NOMO-1 (cell line): ENCODE results near the gene TMEM126B.
"Not testable (repeated sequence)": the region's sequence is repeated elsewhere in the genome, so short reads cannot be mapped to it uniquely, and the experiment has no call there.

Experiments
- DNase-seq, 2 experiments: peaks; one replicate each; lab custom pipeline; 2025; ENCODE audit not compliant: unreplicated experiment in 2 of 2; lab: John Stamatoyannopoulos, UW

The TMEM126B gene

DNA sequence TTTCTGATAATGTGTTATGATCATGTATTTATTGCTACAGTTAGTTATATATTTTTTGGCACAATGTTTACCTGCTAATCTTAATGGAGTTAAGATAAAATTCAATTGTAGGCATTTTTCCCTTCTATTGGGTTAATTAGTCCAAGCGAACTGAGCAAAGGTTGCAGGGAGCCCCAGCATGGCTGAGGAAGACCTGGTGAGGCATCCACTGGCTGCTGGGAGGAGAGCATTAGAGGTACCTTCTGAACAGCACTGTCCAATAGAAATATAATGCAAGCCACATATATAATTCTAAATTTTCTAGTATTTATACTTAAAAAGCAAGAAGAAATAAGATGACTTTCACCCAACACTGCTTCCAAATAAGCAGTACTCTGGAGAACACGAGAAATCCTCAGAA is 18.7 kb downstream of the TMEM126B start:
- no peak for DNase-seq

- peak; percentile 92 to 93 for DNase-seq
These were observed 19.4 kb downstream of the TMEM126B start, which contains the start of gene TMEM126A for GRCh38 chr11:85647604-85648299. Gene TMEM126A, plus strand, starts transcription at chr11:85647967. Its CDS starts 2,289 bp downstream, at chr11:85650256.

DNA sequence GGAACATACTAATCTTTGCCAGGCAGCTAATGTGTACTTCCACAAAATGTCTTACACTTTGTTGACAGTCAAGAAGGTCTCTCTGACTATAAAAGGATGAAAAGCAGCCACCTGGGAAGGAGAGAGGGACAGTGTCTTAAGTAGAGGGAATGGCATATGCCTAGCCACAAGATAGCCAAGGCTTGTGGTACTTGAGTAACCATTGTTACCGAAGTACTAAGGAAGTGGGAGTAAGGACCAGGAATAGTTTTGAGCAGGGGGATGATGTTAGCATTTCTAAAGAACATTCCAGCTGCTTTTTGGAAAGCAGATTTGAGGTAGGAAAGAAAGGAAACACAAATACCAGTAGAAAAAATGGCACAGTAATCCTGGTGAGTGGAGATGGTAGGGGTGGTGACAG is 22.7 kb downstream of the TMEM126B start:
- no peak for DNase-seq

DNA sequence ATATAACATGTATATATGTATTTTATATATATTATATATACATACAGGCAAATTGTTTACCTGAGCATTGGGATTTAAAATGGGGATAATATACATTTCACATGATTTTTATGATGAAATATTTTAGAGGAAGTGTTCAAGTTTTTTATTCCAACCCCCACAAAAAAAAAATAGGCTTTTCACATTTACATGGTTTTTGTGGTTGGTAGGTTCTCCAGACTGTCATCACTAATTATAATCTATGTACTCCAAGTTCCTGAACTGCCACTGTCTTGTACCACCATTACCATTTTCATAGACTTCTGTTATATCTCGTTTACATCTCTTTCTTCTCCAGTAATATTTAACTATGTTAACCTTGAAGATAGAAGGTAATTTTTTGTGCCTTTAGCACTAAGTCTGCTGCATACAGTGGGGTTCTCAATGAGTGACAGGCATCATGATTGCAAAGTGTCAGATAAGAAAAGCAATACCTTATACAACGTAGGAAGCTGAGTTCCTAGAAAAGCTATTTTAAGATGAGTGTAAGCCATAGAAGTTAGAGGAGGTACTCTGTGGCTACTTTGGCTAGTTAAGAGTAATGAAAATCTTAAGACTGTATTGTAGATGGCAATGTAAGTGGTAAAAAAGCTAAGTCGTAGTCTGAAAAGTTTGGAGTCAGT is 24.5 kb downstream of the TMEM126B start:
- DNase-seq = peak; percentile 14 to 79

DNA sequence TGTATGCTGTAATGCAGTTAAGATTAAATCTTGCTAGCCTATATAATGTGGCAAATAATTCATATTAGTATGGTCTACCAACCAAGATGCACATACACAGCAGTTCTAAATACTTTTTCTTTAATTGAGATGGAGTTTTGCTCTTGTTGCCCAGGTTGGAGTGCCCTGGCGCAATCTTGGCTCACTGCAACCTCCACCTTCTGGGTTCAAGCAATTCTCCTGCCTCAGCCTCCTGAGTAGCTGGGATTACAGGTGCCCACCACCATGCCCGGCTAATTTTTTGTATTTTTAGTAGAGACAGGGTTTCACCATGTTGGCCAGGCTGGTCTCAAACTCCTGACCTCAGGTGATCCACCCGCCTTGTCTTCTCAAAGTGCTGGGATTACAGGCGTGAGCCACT is 25.9 kb downstream of the TMEM126B start:
- DNase-seq = not testable (repeated sequence)

- DNase-seq = no peak
These were observed 28.4 kb downstream of the TMEM126B start for GRCh38 chr11:85656777-85657176.

GRCh38 chr11:85658180-85658579 is 29.8 kb downstream of the TMEM126B start:
- DNase-seq = no peak

GRCh38 chr11:85661972-85662664 is 33.7 kb downstream of the TMEM126B start:
- DNase-seq = no peak

DNA sequence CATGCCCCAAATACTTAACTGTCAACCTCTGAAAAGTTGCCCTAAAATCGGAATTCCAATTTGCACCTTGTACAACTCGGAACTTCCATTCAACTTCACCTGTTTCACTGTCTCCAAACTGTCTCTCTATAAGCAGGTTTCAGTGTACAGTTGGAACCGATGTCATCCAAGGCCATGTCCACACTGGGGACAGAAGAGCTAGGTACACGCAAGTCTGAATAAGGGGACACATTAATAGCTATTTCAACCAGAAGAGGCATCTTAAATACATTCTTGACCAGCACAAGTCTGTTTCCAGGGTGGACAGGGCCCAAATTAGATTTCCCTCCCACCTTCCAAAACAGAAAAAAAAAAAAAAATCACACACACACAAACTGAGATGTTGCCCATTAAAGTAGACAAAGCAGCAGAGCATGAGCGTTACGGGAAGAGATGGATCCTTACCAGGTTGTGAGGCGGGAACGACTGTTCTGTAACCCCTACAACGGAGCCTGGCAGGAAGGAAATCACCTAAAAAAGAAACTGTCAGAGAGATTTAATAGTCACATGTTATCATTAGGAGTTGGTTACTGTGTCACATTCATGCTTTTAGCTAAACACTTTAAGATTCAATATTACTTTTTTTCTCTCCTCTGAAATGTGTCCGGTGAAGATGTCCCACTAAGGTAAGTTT is 34.8 kb downstream of the TMEM126B start:
- peak in 1 of 2 experiments; percentile 10 for DNase-seq

GRCh38 chr11:85663753-85664614 is 35.6 kb downstream of the TMEM126B start:
- peak; percentile 76 to 85 for DNase-seq

- peak; percentile 85 to 95 for DNase-seq
These were observed 36.5 kb downstream of the TMEM126B start, which contains the start of gene CREBZF for GRCh38 chr11:85664615-85665481. Gene CREBZF, minus strand, starts transcription at chr11:85665129. Its CDS starts 254 bp downstream, at chr11:85664875.

DNA sequence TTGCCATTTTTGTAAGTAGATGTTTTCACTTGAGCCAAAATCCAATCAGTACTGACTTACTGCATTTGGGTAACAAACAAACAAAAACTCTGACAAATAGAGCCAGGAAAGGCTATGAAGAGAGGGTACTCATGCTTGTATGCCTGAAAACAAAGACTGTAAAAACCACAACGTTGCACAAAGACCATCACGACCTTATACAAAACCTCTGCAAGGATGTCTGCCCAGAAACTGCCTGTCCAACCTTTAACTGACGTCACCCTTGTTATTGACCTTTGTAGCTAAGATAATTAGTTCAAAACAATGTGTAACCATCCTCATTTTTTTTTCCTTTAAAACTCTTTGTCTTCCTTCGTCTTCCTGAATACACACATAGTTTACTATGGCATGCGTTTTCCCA is 37.3 kb downstream of the TMEM126B start:
- DNase-seq = no peak

- DNase-seq = no peak
These were observed 38.3 kb downstream of the TMEM126B start for GRCh38 chr11:85666687-85667086.

GRCh38 chr11:85668157-85668556 is 39.8 kb downstream of the TMEM126B start:
- DNase-seq = no peak

DNA sequence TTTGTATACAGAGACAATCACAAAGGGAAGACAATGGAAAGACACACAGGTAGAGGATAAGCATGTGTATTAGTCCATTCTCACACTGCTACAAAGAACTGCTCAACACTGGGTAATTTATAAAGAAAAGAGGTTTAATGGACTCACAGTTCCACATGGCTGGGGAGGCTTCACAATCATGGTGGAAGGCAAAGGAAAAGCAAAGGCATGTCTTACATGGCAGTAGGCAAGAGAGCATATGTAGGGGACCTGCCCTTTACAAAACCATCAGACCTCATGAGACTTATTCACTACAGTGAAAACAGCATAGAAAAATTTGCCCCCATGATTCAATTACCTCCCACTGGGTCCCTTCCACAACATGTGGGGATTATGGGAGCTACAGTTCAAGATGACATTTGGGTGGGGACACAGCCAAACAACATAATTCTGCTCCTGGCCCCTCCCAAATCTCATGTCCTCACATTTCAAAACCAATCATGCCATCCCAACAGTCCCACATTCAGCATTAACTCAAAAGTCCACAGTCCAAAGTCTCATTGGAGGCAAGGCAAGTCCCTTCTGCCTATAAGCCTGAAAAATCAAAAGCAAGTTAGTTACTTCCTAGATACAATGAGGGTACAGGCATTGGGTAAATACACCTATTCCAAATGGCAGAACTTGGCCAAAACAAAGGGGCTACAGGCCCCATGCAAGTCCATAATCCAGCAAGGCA is 42.7 kb downstream of the TMEM126B start:
- DNase-seq = not testable (repeated sequence)

- no peak for DNase-seq
These were observed 43.9 kb downstream of the TMEM126B start for GRCh38 chr11:85672105-85672902.

- no peak for DNase-seq
These were observed 45.0 kb downstream of the TMEM126B start for GRCh38 chr11:85673393-85673792.

GRCh38 chr11:85679576-85679975 is 51.2 kb downstream of the TMEM126B start:
- DNase-seq = no peak
